Measurements from ENCODE around the gene SERTM2.

DNA sequence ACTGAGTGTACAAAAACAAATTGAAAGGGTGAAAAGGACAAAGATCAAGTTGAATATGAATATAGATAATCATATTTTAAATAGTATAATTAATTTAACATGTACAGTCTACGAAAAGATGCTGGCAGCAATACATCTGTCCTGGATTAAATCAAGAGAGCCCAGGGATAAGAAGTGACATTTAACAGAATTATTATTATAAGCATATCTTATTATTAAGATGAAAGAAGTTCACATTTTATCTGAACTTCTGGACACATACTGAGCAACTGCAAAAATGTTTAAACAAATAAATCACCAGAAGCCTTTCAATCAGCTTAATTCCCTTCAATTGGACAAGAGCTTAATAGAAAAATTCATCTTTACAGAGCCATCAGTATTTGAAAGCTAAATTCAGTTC lies 50.4 kb downstream of the SERTM2 start:
- TF ChIP-seq, protein P1, sequence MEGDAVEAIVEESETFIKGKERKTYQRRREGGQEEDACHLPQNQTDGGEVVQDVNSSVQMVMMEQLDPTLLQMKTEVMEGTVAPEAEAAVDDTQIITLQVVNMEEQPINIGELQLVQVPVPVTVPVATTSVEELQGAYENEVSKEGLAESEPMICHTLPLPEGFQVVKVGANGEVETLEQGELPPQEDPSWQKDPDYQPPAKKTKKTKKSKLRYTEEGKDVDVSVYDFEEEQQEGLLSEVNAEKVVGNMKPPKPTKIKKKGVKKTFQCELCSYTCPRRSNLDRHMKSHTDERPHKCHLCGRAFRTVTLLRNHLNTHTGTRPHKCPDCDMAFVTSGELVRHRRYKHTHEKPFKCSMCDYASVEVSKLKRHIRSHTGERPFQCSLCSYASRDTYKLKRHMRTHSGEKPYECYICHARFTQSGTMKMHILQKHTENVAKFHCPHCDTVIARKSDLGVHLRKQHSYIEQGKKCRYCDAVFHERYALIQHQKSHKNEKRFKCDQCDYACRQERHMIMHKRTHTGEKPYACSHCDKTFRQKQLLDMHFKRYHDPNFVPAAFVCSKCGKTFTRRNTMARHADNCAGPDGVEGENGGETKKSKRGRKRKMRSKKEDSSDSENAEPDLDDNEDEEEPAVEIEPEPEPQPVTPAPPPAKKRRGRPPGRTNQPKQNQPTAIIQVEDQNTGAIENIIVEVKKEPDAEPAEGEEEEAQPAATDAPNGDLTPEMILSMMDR (IDR thresholded peaks at IDR 0.05): no peak
- TF ChIP-seq POLR2A (IDR thresholded peaks at IDR 0.05) (no peak), EP300 (IDR thresholded peaks at IDR 0.05) (no peak), POLR2AphosphoS5 (IDR thresholded peaks at IDR 0.05) (no peak)

Data from stomach (tissue), 4 donors.